Neural progenitor cell (in vitro differentiated cells): Measurements from ENCODE around the gene SERAC1. TPM values are rescaled to one million over a fixed set of nuclear protein-coding genes. Genes with fewer than 3 reads are reported as not detected.
A peak's percentile ranks its signal among the peaks of the same experiment; 100 is the strongest.

ENCODE experiments used
- DNase-seq: peaks from one replicate; pipeline ENCODE4 v3.0.0-alpha.2; 2016; ENCODE audit warnings: low spot score
- H2AFZ ChIP-seq: fragments of 200-600 bp; sonication (generic); replicated peaks from 2 replicates; pipeline ENCODE4 v1.6.1; 2016; ENCODE audit warnings: antibody characterized with exemption
- H3F3A ChIP-seq: fragments of 200-600 bp; sonication (generic); 2 replicates; pipeline ENCODE4 v1.6.1; 2016; ENCODE audit warnings: antibody characterized with exemption, low read depth
- H3K27ac ChIP-seq: fragments of 200-600 bp; sonication (generic); 2 replicates; pipeline ENCODE4 v1.5.1; 2016; ENCODE audit warnings: mild to moderate bottlenecking
- H3K27me3 ChIP-seq: fragments of 200-600 bp; sonication (generic); 2 replicates; pipeline ENCODE4 v1.6.1; 2016; ENCODE audit warnings: mild to moderate bottlenecking, moderate library complexity
- H3K36me3 ChIP-seq: fragments of 200-600 bp; sonication (generic); 2 replicates; pipeline ENCODE4 v1.5.1; 2016
- H3K4me1 ChIP-seq: fragments of 200-600 bp; sonication (generic); 2 replicates; pipeline ENCODE4 v1.6.1; 2016; ENCODE audit warnings: mixed run types
- H3K4me2 ChIP-seq: fragments of 200-600 bp; sonication (generic); 2 replicates; pipeline ENCODE4 v1.6.1; 2016
- H3K4me3 ChIP-seq: fragments of 200-600 bp; sonication (generic); 2 replicates; pipeline ENCODE4 v1.5.1; 2016
- H3K79me2 ChIP-seq: fragments of 200-600 bp; sonication (generic); 2 replicates; pipeline ENCODE4 v1.6.1; 2016; ENCODE audit warnings: low read depth
- H3K9ac ChIP-seq: fragments of 200-600 bp; sonication (generic); 2 replicates; pipeline ENCODE4 v1.6.1; 2016
- H3K9me3 ChIP-seq: fragments of 200-600 bp; sonication (generic); 2 replicates; pipeline ENCODE4 v1.5.1; 2016; ENCODE audit warnings: low read depth
- H4K20me1 ChIP-seq: fragments of 200-600 bp; sonication (generic); 2 replicates; pipeline ENCODE4 v1.6.1; 2016; ENCODE audit warnings: low read depth
- H3K27ac Mint-ChIP-seq: 3 replicates; pipeline ENCODE4 v1.8.0; 2021; ENCODE audit warnings: mixed read lengths
- H3K27me3 Mint-ChIP-seq: 2 replicates; pipeline ENCODE4 v1.8.0; 2022; ENCODE audit warnings: low read depth, mild to moderate bottlenecking, inconsistent platforms, moderate library complexity, mixed read lengths; ENCODE audit not compliant: insufficient read depth
- H3K36me3 Mint-ChIP-seq: 3 replicates; pipeline ENCODE4 v1.8.0; 2021; ENCODE audit warnings: mixed read lengths
- H3K4me1 Mint-ChIP-seq: 3 replicates; pipeline ENCODE4 v1.8.0; 2021; ENCODE audit warnings: mixed read lengths
- H3K4me3 Mint-ChIP-seq: 3 replicates; pipeline ENCODE4 v1.8.0; 2021; ENCODE audit warnings: mild to moderate bottlenecking, moderate library complexity, mixed read lengths
- H3K9me3 Mint-ChIP-seq: 3 replicates; pipeline ENCODE4 v1.8.0; 2020; ENCODE audit warnings: mixed read lengths
- CTCF ChIP-seq: fragments of 200-600 bp; sonication (generic); IDR thresholded peaks from 2 replicates; pipeline ENCODE4 v1.5.1; 2017; ENCODE audit warnings: antibody characterized with exemption, mild to moderate bottlenecking
- EZH2 ChIP-seq: fragments of 200-600 bp; sonication (generic); IDR thresholded peaks from 2 replicates; pipeline ENCODE4 v1.6.1; 2017; ENCODE audit warnings: antibody characterized with exemption, mild to moderate bottlenecking, moderate library complexity
- EZH2phosphoT487 ChIP-seq: fragments of 200-600 bp; sonication (generic); IDR thresholded peaks from 2 replicates; pipeline ENCODE4 v1.6.1; 2017; ENCODE audit warnings: antibody characterized with exemption
- total RNA-seq: library from RNA; depleted of rRNA; stranded (reverse); fragments of >200 nt; gene quantifications from 2 replicates; pipeline ENCODE4 v1.2.3, GENCODE V29; 2015; ENCODE audit warnings: low replicate concordance

The SERAC1 gene
- total RNA-seq, 1 donor from 2014 or later: 35.7 TPM

DNA sequence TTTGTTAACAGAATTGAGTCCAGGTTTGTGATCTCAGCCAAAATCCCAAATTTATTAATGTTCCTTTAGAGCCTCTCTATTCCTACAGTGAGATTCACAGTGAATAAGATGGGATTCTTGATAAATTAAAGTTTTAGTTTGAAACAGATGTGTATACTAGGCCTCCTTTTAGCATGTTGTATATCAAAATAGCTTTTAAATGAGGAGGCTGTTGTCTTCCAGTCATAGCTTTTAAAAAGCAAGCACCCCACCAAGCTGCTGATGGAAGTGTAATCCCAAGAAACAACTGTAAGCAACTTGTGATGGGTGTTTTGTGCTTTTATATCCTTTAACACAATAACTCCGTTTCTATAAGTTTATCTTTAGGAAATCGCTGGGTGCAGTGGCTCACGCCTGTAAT is 7.0 kb upstream of the SERAC1 start:
- no peaks in the 10 kb centered on the region for H3K4me1 Mint-ChIP-seq
- Histone ChIP-seq H3K4me3 (no peak overlapping the region), H4K20me1 (no peaks in the 10 kb centered on the region), H2AFZ (no peak overlapping the region), H3K4me2 (no peak overlapping the region), H3K9ac (no peak overlapping the region), H3K27ac (no peak overlapping the region), H3K9me3 (no peaks in the 10 kb centered on the region), H3K4me1 (no peaks in the 10 kb centered on the region), H3K79me2 (peaks cover 14% of the 10 kb centered on the region), H3K27me3 (no peaks in the 10 kb centered on the region), H3K36me3 (no peaks in the 10 kb centered on the region), H3F3A (peaks cover 6% of the 10 kb centered on the region)
- DNase-seq: no peak
- TF ChIP-seq EZH2phosphoT487: no peak
- TF ChIP-seq CTCF: no peak
- no peak for TF ChIP-seq EZH2
- no peaks in the 10 kb centered on the region for H3K27me3 Mint-ChIP-seq
- H3K4me3 Mint-ChIP-seq: no peak overlapping the region
- H3K9me3 Mint-ChIP-seq: peaks cover 18% of the 10 kb centered on the region
- peaks cover 43% of the 10 kb centered on the region for H3K36me3 Mint-ChIP-seq
- H3K27ac Mint-ChIP-seq: no peak overlapping the region

DNA sequence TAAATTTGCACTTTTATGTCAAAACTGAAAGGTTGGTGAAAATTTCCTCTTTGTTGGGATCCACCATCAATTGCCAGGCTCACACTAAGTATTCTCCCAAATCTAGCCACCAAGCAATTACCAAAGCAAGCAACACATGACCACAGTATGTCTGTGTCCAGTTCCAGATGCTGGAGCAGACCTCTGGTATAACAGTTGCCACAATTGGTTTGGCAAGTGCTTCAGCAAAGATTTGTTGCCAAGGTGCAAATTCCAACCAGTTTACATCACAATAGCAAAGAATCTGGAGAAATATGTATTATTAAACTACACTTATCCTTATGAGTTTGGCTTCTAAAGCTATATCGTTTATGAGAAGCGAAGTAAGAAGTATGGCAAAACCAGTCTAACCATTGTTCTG is 6.5 kb upstream of the SERAC1 start:
- Histone ChIP-seq H3K79me2 (peaks cover 8% of the 10 kb centered on the region), H3K36me3 (no peaks in the 10 kb centered on the region)
- no peak overlapping the region for H3K4me3 Mint-ChIP-seq

DNA sequence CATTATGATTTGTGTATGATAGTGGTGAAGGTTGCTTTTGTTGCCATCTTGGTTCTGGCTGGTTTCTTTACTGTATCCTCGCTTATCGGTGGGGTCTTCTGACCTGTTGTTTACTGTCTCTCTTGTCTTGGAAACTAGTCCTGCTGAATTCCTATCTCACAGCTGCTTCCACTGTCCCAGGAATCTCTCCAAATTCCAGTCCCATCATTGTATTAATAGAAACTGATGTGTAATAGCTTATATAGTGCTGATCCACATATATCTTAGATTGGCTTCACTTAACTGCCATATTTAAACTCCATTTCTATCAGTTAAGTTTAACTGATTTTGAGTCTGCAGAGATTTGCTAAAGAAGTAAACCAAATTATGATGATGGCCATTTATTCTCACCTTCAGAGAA is 6.0 kb upstream of the SERAC1 start:
- H3K27me3 ChIP-seq: no peaks in the 10 kb centered on the region
- peaks cover 8% of the 10 kb centered on the region for H3K79me2 ChIP-seq
- H3K4me3 ChIP-seq: no peak overlapping the region
- H3K27ac Mint-ChIP-seq: no peak overlapping the region
- H3K27me3 Mint-ChIP-seq: no peaks in the 10 kb centered on the region
- no peak for DNase-seq
- H3K9ac ChIP-seq: no peak overlapping the region
- no peaks in the 10 kb centered on the region for H3K4me1 Mint-ChIP-seq
- H3K27ac ChIP-seq: no peak overlapping the region
- TF ChIP-seq CTCF: no peak
- no peak for TF ChIP-seq EZH2phosphoT487
- no peak for TF ChIP-seq EZH2
- peaks cover 12% of the 10 kb centered on the region for H3F3A ChIP-seq
- no peak overlapping the region for H3K4me2 ChIP-seq
- H3K36me3 Mint-ChIP-seq: peaks cover 33% of the 10 kb centered on the region
- no peak overlapping the region for H3K4me3 Mint-ChIP-seq
- H3K9me3 ChIP-seq: no peaks in the 10 kb centered on the region
- H2AFZ ChIP-seq: no peak overlapping the region
- H3K9me3 Mint-ChIP-seq: peaks cover 7% of the 10 kb centered on the region
- no peaks in the 10 kb centered on the region for H3K4me1 ChIP-seq
- H3K36me3 ChIP-seq: no peaks in the 10 kb centered on the region
- H4K20me1 ChIP-seq: no peaks in the 10 kb centered on the region

More for the DNA sequence above, 6.5 kb upstream of the SERAC1 start:
- Histone ChIP-seq H3K9ac (no peak overlapping the region), H3K4me2 (no peak overlapping the region), H3F3A (peaks cover 11% of the 10 kb centered on the region), H3K9me3 (no peaks in the 10 kb centered on the region), H2AFZ (no peak overlapping the region), H4K20me1 (no peaks in the 10 kb centered on the region), H3K27ac (no peak overlapping the region), H3K4me1 (no peaks in the 10 kb centered on the region), H3K27me3 (no peaks in the 10 kb centered on the region), H3K4me3 (no peak overlapping the region)
- DNase-seq: no peak
- TF ChIP-seq EZH2phosphoT487 (no peak), EZH2 (no peak), CTCF (no peak)
- Mint-ChIP-seq H3K27me3 (no peaks in the 10 kb centered on the region), H3K36me3 (peaks cover 38% of the 10 kb centered on the region), H3K27ac (peak overlapping the region; percentile 61), H3K9me3 (peaks cover 12% of the 10 kb centered on the region), H3K4me1 (no peaks in the 10 kb centered on the region)
